Measurements from ENCODE around the gene PORCN.
"Not testable (repeated sequence)": the region's sequence is repeated elsewhere in the genome, so short reads cannot be mapped to it uniquely, and the experiment has no call there.

The PORCN gene

GRCh38 chrX:48514126-48514806, 5.5 kb downstream of the PORCN start:
- DNase-seq, result no peak

GRCh38 chrX:48514868-48515460, 6.2 kb downstream of the PORCN start:
- no peak for DNase-seq

GRCh38 chrX:48515842-48516241, 7.0 kb downstream of the PORCN start:
- no peak for DNase-seq

GRCh38 chrX:48516285-48516684, 7.5 kb downstream of the PORCN start:
- no peak for DNase-seq

- DNase-seq, result peak; percentile 14
Observed at GRCh38 chrX:48516987-48517386, 8.2 kb downstream of the PORCN start.

- DNase-seq, result not testable (repeated sequence)
Observed at GRCh38 chrX:48519481-48519880, 10.7 kb downstream of the PORCN start.

GRCh38 chrX:48520455-48520854, 11.7 kb downstream of the PORCN start:
- peak; percentile 13 for DNase-seq

- DNase-seq, result no peak
Observed at GRCh38 chrX:48520976-48521352, 12.2 kb downstream of the PORCN start.

GRCh38 chrX:48521353-48522243, 12.8 kb downstream of the PORCN start, which contains the start of gene EBP:
Gene EBP, plus strand, starts transcription at chrX:48521808. Its CDS starts 1,964 bp downstream, at chrX:48523772.
- peak; percentile 96 for DNase-seq

GRCh38 chrX:48522291-48522690, 13.5 kb downstream of the PORCN start:
- DNase-seq, result no peak

- DNase-seq, result no peak
Observed at GRCh38 chrX:48523682-48524081, 14.9 kb downstream of the PORCN start.

- DNase-seq, result not testable (repeated sequence)
Observed at GRCh38 chrX:48525853-48526252, 17.1 kb downstream of the PORCN start.

GRCh38 chrX:48530736-48531135, 21.9 kb downstream of the PORCN start:
- DNase-seq, result no peak

GRCh38 chrX:48531358-48531959, 22.7 kb downstream of the PORCN start:
- DNase-seq, result peak; percentile 13

GRCh38 chrX:48532161-48532560, 23.4 kb downstream of the PORCN start:
- no peak for DNase-seq

GRCh38 chrX:48533165-48533564, 24.4 kb downstream of the PORCN start:
- DNase-seq, result no peak

GRCh38 chrX:48538641-48539344, 30.0 kb downstream of the PORCN start:
- no peak for DNase-seq

- peak; percentile 98 for DNase-seq
Observed at GRCh38 chrX:48539345-48540027, 30.7 kb downstream of the PORCN start, which contains the start of gene TBC1D25. Gene TBC1D25, plus strand, starts transcription at chrX:48539714. Its CDS starts 84 bp downstream, at chrX:48539798.

- DNase-seq, result no peak
Observed at GRCh38 chrX:48540028-48540375, 31.2 kb downstream of the PORCN start.

- no peak for DNase-seq
Observed at GRCh38 chrX:48540480-48540879, 31.7 kb downstream of the PORCN start.

GRCh38 chrX:48541140-48541814, 32.5 kb downstream of the PORCN start:
- DNase-seq, result no peak

Measured in CD4-positive, alpha-beta T cell treated with Interleukin-6 for 4 hours (primary cell).